ENCODE data around the gene TRAPPC10. TPM values are rescaled to one million over a fixed set of nuclear protein-coding genes. Genes with fewer than 3 reads are reported as not detected.

The TRAPPC10 gene
- total and polyA plus RNA-seq, 2 of the 8 experiments (the other 6 are each of a cell fraction or from before 2014, with no cell fraction given) = 18.5 to 29.8 TPM

DNA sequence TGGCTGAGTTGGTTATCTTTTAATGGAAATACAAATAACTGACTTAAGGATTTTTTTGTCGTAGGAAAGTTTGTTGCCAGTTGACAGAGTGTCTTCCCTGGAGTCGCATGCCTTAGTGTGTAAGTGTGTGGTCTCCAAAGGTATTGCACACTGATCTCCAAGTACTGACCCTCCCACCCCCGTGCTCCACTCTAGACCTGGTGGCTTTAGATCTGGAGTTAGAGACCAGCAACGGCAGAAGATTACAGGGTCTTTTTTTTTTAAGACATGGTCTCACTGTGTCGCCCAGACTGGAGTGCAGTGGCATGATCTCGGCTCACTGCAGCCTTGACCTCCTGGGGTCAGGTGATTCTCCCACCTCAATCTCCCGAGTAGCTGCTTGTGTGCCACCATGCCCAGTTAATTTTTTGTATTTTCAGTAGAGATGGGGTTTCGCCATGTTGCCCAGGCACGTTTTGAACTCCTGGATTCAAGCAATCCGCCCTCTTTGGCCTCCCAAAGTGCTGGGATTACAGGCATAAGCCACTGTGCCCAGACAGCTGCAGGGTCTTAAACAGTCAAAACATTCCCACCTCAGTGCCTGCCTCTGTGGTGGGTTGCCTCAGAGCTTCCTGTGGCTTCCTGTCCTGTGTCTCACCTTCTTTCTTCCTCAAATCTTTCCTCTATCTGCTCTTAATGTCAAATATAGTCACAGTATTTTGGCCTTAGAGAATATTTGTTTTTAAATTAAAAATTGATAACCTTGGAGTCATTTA is 6.9 kb downstream of the TRAPPC10 start:
- no peak for TF ChIP-seq BACH1 (IDR thresholded peaks at IDR 0.05; ENCODE audit: low read length)
- TF ChIP-seq SRF (IDR thresholded peaks at IDR 0.05; ENCODE audit: low read depth, low read length) = no peak
- no peak for TF ChIP-seq EZH2 (IDR thresholded peaks at IDR 0.05; ENCODE audit: low read depth, low read length, severe bottlenecking)
- TF ChIP-seq, protein P1, sequence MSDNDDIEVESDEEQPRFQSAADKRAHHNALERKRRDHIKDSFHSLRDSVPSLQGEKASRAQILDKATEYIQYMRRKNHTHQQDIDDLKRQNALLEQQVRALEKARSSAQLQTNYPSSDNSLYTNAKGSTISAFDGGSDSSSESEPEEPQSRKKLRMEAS (IDR thresholded peaks at IDR 0.05) = no peak
- TF ChIP-seq CEBPB (IDR thresholded peaks at IDR 0.05; ENCODE audit: low read depth, low read length) = no peak
- peaks cover 6 to 14% of the 10 kb centered on the region in 2 experiments for H4K20me1 ChIP-seq (replicated peaks in 1 of 2; ENCODE audit: control insufficient read depth in 1 of 2, insufficient read depth in 2 of 2, low read length in 2 of 2)
- no peak overlapping the region for H2BK5ac ChIP-seq (ENCODE audit: low read depth, low read length)
- no peak overlapping the region for H2BK15ac ChIP-seq (ENCODE audit: low read length)
- no peak overlapping the region for H3K14ac ChIP-seq (ENCODE audit: insufficient read length)
- H3K18ac ChIP-seq (ENCODE audit: extremely low read depth, low read length) = no peak overlapping the region
- POLR2A ChIA-PET (ENCODE audit: partially characterized antibody) = interaction anchor here (1.0 kb wide), 1 partner anchor 65 kb away, joined by 3 read pairs; no protein-coding TSS in a partner anchor
- H3K56ac ChIP-seq (replicated peaks; ENCODE audit: insufficient read length, low read depth, low read length) = no peak overlapping the region
- H3K27ac ChIP-seq (ENCODE audit: low read depth, low read length) = no peak overlapping the region
- DNase-seq (ENCODE audit: low read depth in 1 of 2, low spot score in 2 of 2) = no peak
- H3K23me2 ChIP-seq (ENCODE audit: low read depth, low read length) = no peaks in the 10 kb centered on the region
- H3K27me3 ChIP-seq (replicated peaks in 1 of 4; ENCODE audit: control insufficient read depth in 3 of 4, extremely low read depth in 1 of 4, insufficient read depth in 3 of 4, low read length in 3 of 4) = no peaks in the 10 kb centered on the region
- no peak overlapping the region for H2AFZ ChIP-seq (ENCODE audit: low read length)
- H3K9ac ChIP-seq (replicated peaks in 1 of 4; ENCODE audit: extremely low read depth in 1 of 4, low read depth in 3 of 4, low read length in 3 of 4) = no peak overlapping the region
- H3K4me3 ChIP-seq (ENCODE audit: extremely low read depth in 1 of 4, insufficient read depth in 2 of 4, low read depth in 3 of 4, low read length in 4 of 4) = no peak overlapping the region
- H2AK5ac ChIP-seq (ENCODE audit: low read depth, low read length) = no peak overlapping the region
- H3K79me1 ChIP-seq (ENCODE audit: low read depth, low read length) = peaks cover 3% of the 10 kb centered on the region
- H2BK12ac ChIP-seq (ENCODE audit: low read depth, low read length) = no peak overlapping the region
- no peaks in the 10 kb centered on the region; a peak in 1 of 8 replicates for H3K36me3 ChIP-seq (ENCODE audit: control insufficient read depth in 2 of 4, insufficient read depth in 4 of 4, low read length in 3 of 4)
- no peaks in the 10 kb centered on the region for H3K9me3 ChIP-seq (ENCODE audit: insufficient read depth in 2 of 2, low read depth in 1 of 2, low read length in 1 of 2)
- no peak overlapping the region for H4K91ac ChIP-seq (replicated peaks; ENCODE audit: insufficient read length, low read length)
- H3K79me2 ChIP-seq (ENCODE audit: control insufficient read depth in 1 of 2, insufficient read depth in 2 of 2, low read length in 2 of 2) = peaks cover 32 to 95% of the 10 kb centered on the region in 2 experiments
- no peak overlapping the region for H2BK120ac ChIP-seq (replicated peaks; ENCODE audit: low read depth, low read length)
- 0 out of 7 replicates have a peak, but pooled peaks cover 0 to under 1% (median 0%) of the 10 kb centered on the region in 4 experiments for H3K4me1 ChIP-seq (replicated peaks in 1 of 4; ENCODE audit: control insufficient read depth in 3 of 4, insufficient read depth in 4 of 4, low read length in 3 of 4)
- no peak overlapping the region for H3K4ac ChIP-seq (replicated peaks; ENCODE audit: insufficient read length, low read depth, low read length)
- no peak for FAIRE-seq
- no peak overlapping the region for H3K23ac ChIP-seq (ENCODE audit: insufficient read length)
- H4K5ac ChIP-seq (ENCODE audit: insufficient read length, low read depth, low read length) = no peak overlapping the region
- no peak overlapping the region for H4K8ac ChIP-seq (ENCODE audit: extremely low read depth, insufficient read depth, low read length)
- 94% methylated on average over 10 of the region's 10 CpGs; no CpG with 5 or more reads in 1 of the 2 experiments for WGBS, 2 experiments (ENCODE audit: extremely low coverage in 1 of 2, insufficient coverage in 1 of 2, insufficient read length in 1 of 2, insufficient replicate concordance in 2 of 2, low coverage in 1 of 2, low lambda C conversion rate in 2 of 2, missing lambda C conversion rate in 1 of 2)
- CTCF ChIA-PET (ENCODE audit: partially characterized antibody) = interaction anchor here (1.0 kb wide), 1 partner anchor 9 kb away, joined by 3 read pairs; no protein-coding TSS in a partner anchor
- no peak overlapping the region for H2BK20ac ChIP-seq (ENCODE audit: low read length)
- no peak overlapping the region for H3K4me2 ChIP-seq (ENCODE audit: insufficient read depth in 1 of 2, low read depth in 2 of 2, low read length in 2 of 2)
